ENCODE measurements around the gene RMRP. TPM values are rescaled to one million over a fixed set of nuclear protein-coding genes. Genes with fewer than 3 reads are reported as not detected.

The RMRP gene
- total RNA-seq, 2 donors from 2014 or later = 17,358 to 20,060 TPM

- Histone ChIP-seq H3K27ac (ENCODE audit: low read depth, low read length) (no peak overlapping the region), H3K27me3 (ENCODE audit: control insufficient read depth, insufficient read depth, low read length, poor library complexity, severe bottlenecking) (no peaks in the 10 kb centered on the region), H3K4me1 (ENCODE audit: control insufficient read depth, insufficient read depth, low read length) (peaks cover 10% of the 10 kb centered on the region), H3K4me3 (ENCODE audit: low read length) (peak overlapping the region; percentile 96), H3K36me3 (ENCODE audit: control insufficient read depth, insufficient read depth, low read length) (peaks cover 30% of the 10 kb centered on the region), H3K9ac (ENCODE audit: extremely low read depth, low read length, poor library complexity, severe bottlenecking) (no peak overlapping the region), H3K9me3 (ENCODE audit: control insufficient read depth, low read length) (no peaks in the 10 kb centered on the region)
- H3K27ac Mint-ChIP-seq = no peak overlapping the region
- H3K9me3 Mint-ChIP-seq = no peaks in the 10 kb centered on the region
- peak; percentile 44 for TF ChIP-seq CTCF (conservative IDR thresholded peaks at IDR 0.05)
- H3K27me3 Mint-ChIP-seq (ENCODE audit: insufficient read depth) = no peaks in the 10 kb centered on the region
- DNase-seq = peak; percentile 66
- peaks cover 26% of the 10 kb centered on the region for H3K4me1 Mint-ChIP-seq
- H3K4me3 Mint-ChIP-seq = peak overlapping the region; percentile 85
- H3K36me3 Mint-ChIP-seq (ENCODE audit: low read depth) = peaks cover 19% of the 10 kb centered on the region
- WGBS, 2 experiments (ENCODE audit: insufficient coverage in 1 of 2, insufficient read length in 1 of 2) = 76 to 77% methylated on average over 11 to 13 of the region's 13 CpGs
Measured at GRCh38 chr9:35691757-35692301, 34.0 kb upstream of the RMRP start.

GRCh38 chr9:35691334-35691650 lies 33.5 kb upstream of the RMRP start:
- Histone ChIP-seq H3K36me3 (ENCODE audit: control insufficient read depth, insufficient read depth, low read length) (peaks cover 26% of the 10 kb centered on the region), H3K4me1 (ENCODE audit: control insufficient read depth, insufficient read depth, low read length) (peaks cover 10% of the 10 kb centered on the region), H3K27me3 (ENCODE audit: control insufficient read depth, insufficient read depth, low read length, poor library complexity, severe bottlenecking) (no peaks in the 10 kb centered on the region), H3K27ac (ENCODE audit: low read depth, low read length) (peak overlapping the region; percentile 58), H3K9me3 (ENCODE audit: control insufficient read depth, low read length) (no peaks in the 10 kb centered on the region), H3K9ac (ENCODE audit: extremely low read depth, low read length, poor library complexity, severe bottlenecking) (peak overlapping the region; percentile 28), H3K4me3 (ENCODE audit: low read length) (peak overlapping the region; percentile 96)
- Mint-ChIP-seq H3K27ac (peak overlapping the region; percentile 84), H3K27me3 (ENCODE audit: insufficient read depth) (no peaks in the 10 kb centered on the region), H3K36me3 (ENCODE audit: low read depth) (peaks cover 19% of the 10 kb centered on the region), H3K9me3 (no peaks in the 10 kb centered on the region), H3K4me3 (peak overlapping the region; percentile 85), H3K4me1 (peaks cover 28% of the 10 kb centered on the region)
- no peak for TF ChIP-seq CTCF (conservative IDR thresholded peaks at IDR 0.05)
- no peak for DNase-seq
- 25 to 32% methylated on average over 9 to 10 of the region's 10 CpGs for WGBS, 2 experiments (ENCODE audit: insufficient coverage in 1 of 2, insufficient read length in 1 of 2)

GRCh38 chr9:35690614-35691333 lies 33.0 kb upstream of the RMRP start:
- no peaks in the 10 kb centered on the region for H3K9me3 Mint-ChIP-seq
- Histone ChIP-seq H3K27ac (ENCODE audit: low read depth, low read length) (peak overlapping the region; percentile 58), H3K9me3 (ENCODE audit: control insufficient read depth, low read length) (no peaks in the 10 kb centered on the region), H3K36me3 (ENCODE audit: control insufficient read depth, insufficient read depth, low read length) (peaks cover 24% of the 10 kb centered on the region), H3K27me3 (ENCODE audit: control insufficient read depth, insufficient read depth, low read length, poor library complexity, severe bottlenecking) (no peaks in the 10 kb centered on the region), H3K4me1 (ENCODE audit: control insufficient read depth, insufficient read depth, low read length) (peaks cover 10% of the 10 kb centered on the region), H3K9ac (ENCODE audit: extremely low read depth, low read length, poor library complexity, severe bottlenecking) (peak overlapping the region; percentile 28), H3K4me3 (ENCODE audit: low read length) (peak overlapping the region; percentile 96)
- TF ChIP-seq CTCF (conservative IDR thresholded peaks at IDR 0.05) = no peak
- peaks cover 17% of the 10 kb centered on the region for H3K36me3 Mint-ChIP-seq (ENCODE audit: low read depth)
- DNase-seq = peak; percentile 88
- 0 to 5% methylated on average over 8 to 61 of the region's 61 CpGs for WGBS, 2 experiments (ENCODE audit: insufficient coverage in 1 of 2, insufficient read length in 1 of 2)
- H3K27ac Mint-ChIP-seq = peak overlapping the region; percentile 88
- peak overlapping the region; percentile 85 for H3K4me3 Mint-ChIP-seq
- peaks cover 30% of the 10 kb centered on the region for H3K4me1 Mint-ChIP-seq
- no peaks in the 10 kb centered on the region for H3K27me3 Mint-ChIP-seq (ENCODE audit: insufficient read depth)

Data from endodermal cell (in vitro differentiated cells).